Osteocyte (in vitro differentiated cells): Measurements from ENCODE around the gene INHBE. TPM values are rescaled to one million over a fixed set of nuclear protein-coding genes. Genes with fewer than 3 reads are reported as not detected.

ENCODE experiments used
- DNase-seq: peaks from one replicate; pipeline ENCODE4 v3.0.0; 2021; ENCODE audit warnings: mixed read lengths; ENCODE audit not compliant: unreplicated experiment; ENCODE audit errors: extremely low spot score
- H3K27ac Mint-ChIP-seq: one replicate; pipeline ENCODE4 v1.8.0; 2021; ENCODE audit warnings: mild to moderate bottlenecking, mixed read lengths; ENCODE audit not compliant: unreplicated experiment
- H3K27me3 Mint-ChIP-seq: one replicate; pipeline ENCODE4 v1.8.0; 2021; ENCODE audit warnings: mixed read lengths; ENCODE audit not compliant: unreplicated experiment
- H3K36me3 Mint-ChIP-seq: one replicate; pipeline ENCODE4 v1.8.0; 2021; ENCODE audit warnings: mixed read lengths; ENCODE audit not compliant: unreplicated experiment
- H3K4me1 Mint-ChIP-seq: one replicate; pipeline ENCODE4 v1.8.0; 2021; ENCODE audit warnings: mixed read lengths; ENCODE audit not compliant: unreplicated experiment
- H3K4me3 Mint-ChIP-seq: one replicate; pipeline ENCODE4 v1.8.0; 2021; ENCODE audit warnings: mild to moderate bottlenecking, moderate library complexity, mixed read lengths; ENCODE audit not compliant: unreplicated experiment
- H3K9me3 Mint-ChIP-seq: one replicate; pipeline ENCODE4 v1.8.0; 2021; ENCODE audit warnings: mixed read lengths; ENCODE audit not compliant: unreplicated experiment
- CTCF ChIP-seq: fragments of 200-600 bp; sonication (generic); IDR thresholded peaks from 2 replicates; pipeline ENCODE4 v1.5.0; 2021; ENCODE audit warnings: antibody characterized with exemption, mild to moderate bottlenecking, moderate library complexity
- total RNA-seq: library from RNA; stranded (reverse); gene quantifications from 2 replicates; pipeline ENCODE4 v1.2.1, GENCODE V29; 2021

INHBE gene
- total RNA-seq, 1 donor from 2014 or later: 1.3 TPM

DNA sequence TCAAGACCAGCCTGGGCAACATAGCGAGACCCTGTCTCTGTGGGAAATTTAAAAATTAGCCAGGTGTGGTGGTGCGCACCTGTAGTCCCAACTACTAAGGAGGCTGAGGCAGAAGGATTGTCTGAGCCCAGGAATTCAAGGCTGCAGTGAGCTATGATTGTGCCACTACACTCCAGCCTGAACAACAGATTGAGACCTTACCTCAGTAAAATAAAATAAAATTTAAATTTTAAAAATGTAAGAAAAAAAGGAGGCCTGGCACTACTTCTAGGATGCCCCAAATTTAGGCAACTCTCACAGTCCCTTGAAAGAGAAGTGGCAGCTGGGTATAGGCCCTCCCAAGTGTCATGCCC, 918 bp upstream of the INHBE start:
- Mint-ChIP-seq H3K27ac (peak overlapping the region; percentile 75), H3K9me3 (no peaks in the 10 kb centered on the region), H3K27me3 (no peaks in the 10 kb centered on the region), H3K4me1 (peaks cover 36% of the 10 kb centered on the region), H3K36me3 (no peaks in the 10 kb centered on the region), H3K4me3 (no peak overlapping the region)
- no peak for TF ChIP-seq CTCF
- DNase-seq: no peak

GRCh38 chr12:57455374-57456144, 452 bp downstream of the INHBE start:
- H3K27ac Mint-ChIP-seq: peak overlapping the region; percentile 75

DNA sequence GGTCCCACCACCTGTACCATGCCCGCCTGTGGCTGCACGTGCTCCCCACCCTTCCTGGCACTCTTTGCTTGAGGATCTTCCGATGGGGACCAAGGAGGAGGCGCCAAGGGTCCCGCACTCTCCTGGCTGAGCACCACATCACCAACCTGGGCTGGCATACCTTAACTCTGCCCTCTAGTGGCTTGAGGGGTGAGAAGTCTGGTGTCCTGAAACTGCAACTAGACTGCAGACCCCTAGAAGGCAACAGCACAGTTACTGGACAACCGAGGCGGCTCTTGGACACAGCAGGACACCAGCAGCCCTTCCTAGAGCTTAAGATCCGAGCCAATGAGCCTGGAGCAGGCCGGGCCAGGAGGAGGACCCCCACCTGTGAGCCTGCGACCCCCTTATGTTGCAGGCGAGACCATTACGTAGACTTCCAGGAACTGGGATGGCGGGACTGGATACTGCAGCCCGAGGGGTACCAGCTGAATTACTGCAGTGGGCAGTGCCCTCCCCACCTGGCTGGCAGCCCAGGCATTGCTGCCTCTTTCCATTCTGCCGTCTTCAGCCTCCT, 1.1 kb downstream of the INHBE start:
- Mint-ChIP-seq H3K4me3 (no peak overlapping the region), H3K27me3 (no peaks in the 10 kb centered on the region), H3K4me1 (peaks cover 46% of the 10 kb centered on the region), H3K36me3 (no peaks in the 10 kb centered on the region), H3K9me3 (no peaks in the 10 kb centered on the region), H3K27ac (no peak overlapping the region)
- DNase-seq: no peak
- peak; percentile 59 for TF ChIP-seq CTCF

More at GRCh38 chr12:57455374-57456144, 452 bp downstream of the INHBE start:
- TF ChIP-seq CTCF: no peak
- H3K9me3 Mint-ChIP-seq: no peaks in the 10 kb centered on the region
- DNase-seq: no peak
- no peaks in the 10 kb centered on the region for H3K27me3 Mint-ChIP-seq
- H3K4me3 Mint-ChIP-seq: no peak overlapping the region
- no peaks in the 10 kb centered on the region for H3K36me3 Mint-ChIP-seq
- H3K4me1 Mint-ChIP-seq: peaks cover 42% of the 10 kb centered on the region

- no peak for TF ChIP-seq CTCF
- Mint-ChIP-seq H3K4me1 (peaks cover 50% of the 10 kb centered on the region), H3K9me3 (no peaks in the 10 kb centered on the region), H3K36me3 (no peaks in the 10 kb centered on the region), H3K4me3 (no peak overlapping the region), H3K27ac (peak overlapping the region; percentile 97), H3K27me3 (no peaks in the 10 kb centered on the region)
- no peak for DNase-seq
Observed at GRCh38 chr12:57456737-57457490, 1.8 kb downstream of the INHBE start.

GRCh38 chr12:57458665-57459054, 3.6 kb downstream of the INHBE start:
- Mint-ChIP-seq H3K27me3 (no peaks in the 10 kb centered on the region), H3K27ac (peak overlapping the region; percentile 97), H3K36me3 (no peaks in the 10 kb centered on the region), H3K4me1 (peaks cover 47% of the 10 kb centered on the region), H3K4me3 (peak overlapping the region; percentile 93), H3K9me3 (no peaks in the 10 kb centered on the region)
- DNase-seq: no peak
- TF ChIP-seq CTCF: no peak
